ENCODE measurements around the gene KLHL2. TPM values are rescaled to one million over a fixed set of nuclear protein-coding genes. Genes with fewer than 3 reads are reported as not detected.

The KLHL2 gene
- total RNA-seq, 1 experiment from 2014 or later, result 23.7 TPM

GRCh38 chr4:165198329-165198728, 9.0 kb upstream of the KLHL2 start:
- Histone ChIP-seq H3K4me1 (ENCODE audit: insufficient read depth, low read length, poor library complexity, severe bottlenecking) (no peaks in the 10 kb centered on the region), H3K9me3 (ENCODE audit: low read depth, low read length, poor library complexity, severe bottlenecking) (no peaks in the 10 kb centered on the region), H3K27ac (ENCODE audit: low read depth, low read length, poor library complexity, severe bottlenecking) (no peak overlapping the region), H3K36me3 (ENCODE audit: insufficient read depth, low read length, poor library complexity, severe bottlenecking) (no peaks in the 10 kb centered on the region), H3K4me3 (ENCODE audit: low read depth, low read length, poor library complexity, severe bottlenecking) (no peak overlapping the region), H3K27me3 (replicated peaks; ENCODE audit: insufficient read depth, low read depth, low read length, poor library complexity) (no peaks in the 10 kb centered on the region)
- DNase-seq (ENCODE audit: low spot score), result no peak
- intact Hi-C loops (cut with micrococcal nuclease; ENCODE audit: unreplicated experiment), result no loop called here
- POLR2A ChIA-PET (ENCODE audit: low non-redundant PET), result no interaction called here
- TF ChIP-seq, protein P1, sequence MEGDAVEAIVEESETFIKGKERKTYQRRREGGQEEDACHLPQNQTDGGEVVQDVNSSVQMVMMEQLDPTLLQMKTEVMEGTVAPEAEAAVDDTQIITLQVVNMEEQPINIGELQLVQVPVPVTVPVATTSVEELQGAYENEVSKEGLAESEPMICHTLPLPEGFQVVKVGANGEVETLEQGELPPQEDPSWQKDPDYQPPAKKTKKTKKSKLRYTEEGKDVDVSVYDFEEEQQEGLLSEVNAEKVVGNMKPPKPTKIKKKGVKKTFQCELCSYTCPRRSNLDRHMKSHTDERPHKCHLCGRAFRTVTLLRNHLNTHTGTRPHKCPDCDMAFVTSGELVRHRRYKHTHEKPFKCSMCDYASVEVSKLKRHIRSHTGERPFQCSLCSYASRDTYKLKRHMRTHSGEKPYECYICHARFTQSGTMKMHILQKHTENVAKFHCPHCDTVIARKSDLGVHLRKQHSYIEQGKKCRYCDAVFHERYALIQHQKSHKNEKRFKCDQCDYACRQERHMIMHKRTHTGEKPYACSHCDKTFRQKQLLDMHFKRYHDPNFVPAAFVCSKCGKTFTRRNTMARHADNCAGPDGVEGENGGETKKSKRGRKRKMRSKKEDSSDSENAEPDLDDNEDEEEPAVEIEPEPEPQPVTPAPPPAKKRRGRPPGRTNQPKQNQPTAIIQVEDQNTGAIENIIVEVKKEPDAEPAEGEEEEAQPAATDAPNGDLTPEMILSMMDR (conservative IDR thresholded peaks at IDR 0.05; ENCODE audit: low read depth, low read length), result no peak
- TF ChIP-seq EZH2 (IDR thresholded peaks at IDR 0.05; ENCODE audit: borderline replicate concordance, low read depth, low read length, poor library complexity, severe bottlenecking), result no peak
- BruUV-seq (replicated peaks), result no TSS peak
- CTCF ChIA-PET, result no interaction called here

DNA sequence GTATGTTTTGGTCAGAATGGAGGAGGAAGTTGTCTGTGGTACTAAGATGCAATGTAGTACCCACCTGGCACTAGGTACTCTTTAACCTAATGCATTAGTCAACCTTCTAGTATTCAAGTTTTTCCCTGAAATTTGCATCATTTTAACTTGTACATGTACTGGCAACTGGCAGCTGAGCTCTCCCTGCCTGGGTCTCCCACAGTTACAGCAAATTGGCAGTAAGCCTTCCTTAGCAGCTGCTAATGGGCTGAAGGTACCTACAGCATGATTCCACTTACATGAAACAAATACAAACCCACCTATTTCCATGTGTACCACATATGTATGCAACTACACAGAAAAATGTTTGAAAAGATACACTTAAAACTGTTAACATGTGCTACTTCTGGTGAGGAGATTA, 8.1 kb upstream of the KLHL2 start:
- CTCF ChIA-PET, result no interaction called here
- POLR2A ChIA-PET (ENCODE audit: low non-redundant PET), result no interaction called here
- Histone ChIP-seq H3K36me3 (ENCODE audit: insufficient read depth, low read length, poor library complexity, severe bottlenecking) (no peaks in the 10 kb centered on the region), H3K4me3 (ENCODE audit: low read depth, low read length, poor library complexity, severe bottlenecking) (no peak overlapping the region), H3K27ac (ENCODE audit: low read depth, low read length, poor library complexity, severe bottlenecking) (no peak overlapping the region), H3K27me3 (replicated peaks; ENCODE audit: insufficient read depth, low read depth, low read length, poor library complexity) (no peaks in the 10 kb centered on the region), H3K4me1 (ENCODE audit: insufficient read depth, low read length, poor library complexity, severe bottlenecking) (no peaks in the 10 kb centered on the region), H3K9me3 (ENCODE audit: low read depth, low read length, poor library complexity, severe bottlenecking) (no peaks in the 10 kb centered on the region)
- no TSS peak for BruUV-seq (replicated peaks)
- no peak for DNase-seq (ENCODE audit: low spot score)
- TF ChIP-seq EZH2 (IDR thresholded peaks at IDR 0.05; ENCODE audit: borderline replicate concordance, low read depth, low read length, poor library complexity, severe bottlenecking), result no peak
- TF ChIP-seq, protein P1 (conservative IDR thresholded peaks at IDR 0.05; ENCODE audit: low read depth, low read length), result no peak
- intact Hi-C loops (cut with micrococcal nuclease; ENCODE audit: unreplicated experiment), result no loop called here

GRCh38 chr4:165199722-165200121, 7.6 kb upstream of the KLHL2 start:
- no peak for DNase-seq (ENCODE audit: low spot score)
- no peak overlapping the region for H3K27ac ChIP-seq (ENCODE audit: low read depth, low read length, poor library complexity, severe bottlenecking)
- intact Hi-C loops (cut with micrococcal nuclease; ENCODE audit: unreplicated experiment), result no loop called here
- no peaks in the 10 kb centered on the region for H3K9me3 ChIP-seq (ENCODE audit: low read depth, low read length, poor library complexity, severe bottlenecking)
- no peaks in the 10 kb centered on the region for H3K27me3 ChIP-seq (replicated peaks; ENCODE audit: insufficient read depth, low read depth, low read length, poor library complexity)
- no peaks in the 10 kb centered on the region for H3K4me1 ChIP-seq (ENCODE audit: insufficient read depth, low read length, poor library complexity, severe bottlenecking)
- CTCF ChIA-PET, result no interaction called here
- H3K4me3 ChIP-seq (ENCODE audit: low read depth, low read length, poor library complexity, severe bottlenecking), result no peak overlapping the region
- TF ChIP-seq EZH2 (IDR thresholded peaks at IDR 0.05; ENCODE audit: borderline replicate concordance, low read depth, low read length, poor library complexity, severe bottlenecking), result no peak
- TF ChIP-seq, protein P1 (conservative IDR thresholded peaks at IDR 0.05; ENCODE audit: low read depth, low read length), result no peak
- no peaks in the 10 kb centered on the region for H3K36me3 ChIP-seq (ENCODE audit: insufficient read depth, low read length, poor library complexity, severe bottlenecking)
- POLR2A ChIA-PET (ENCODE audit: low non-redundant PET), result no interaction called here
- BruUV-seq (replicated peaks), result no TSS peak
